A172 (cell line): ENCODE data around the gene PHKA2. TPM values are rescaled to one million over a fixed set of nuclear protein-coding genes. Genes with fewer than 3 reads are reported as not detected.
"Not testable (repeated sequence)": the region's sequence is repeated elsewhere in the genome, so short reads cannot be mapped to it uniquely, and the experiment has no call there.

Source experiments
- DNase-seq: peaks from one replicate; pipeline ENCODE4 v3.0.0-alpha.2; 2015; ENCODE audit warnings: low spot score
- total RNA-seq: library from RNA; depleted of rRNA; stranded (reverse); fragments of >200 nt; shearing (Covaris generic); gene quantifications from 2 replicates; pipeline ENCODE4 v1.2.3, GENCODE V29; 2014; rRNA removed

Gene PHKA2
- total RNA-seq = 13.2 and 16.5 TPM in 2 replicates

GRCh38 chrX:18983666-18984380, at the start of gene PHKA2:
TSS of gene PHKA2 (minus strand) at chrX:18984114. CDS start at chrX:18983932, 182 bp downstream.
- peak; percentile 30 for DNase-seq

- no peak for DNase-seq
Measured at GRCh38 chrX:19030805-19031204, 46.9 kb upstream of the PHKA2 start.

GRCh38 chrX:19028560-19028959, 44.6 kb upstream of the PHKA2 start:
- no peak for DNase-seq

- no peak for DNase-seq
Measured at GRCh38 chrX:19024366-19024765, 40.5 kb upstream of the PHKA2 start.

GRCh38 chrX:19019996-19020395, 36.1 kb upstream of the PHKA2 start:
- no peak for DNase-seq

GRCh38 chrX:19017271-19017670, 33.4 kb upstream of the PHKA2 start:
- DNase-seq = peak; percentile 57

GRCh38 chrX:19016614-19017013, 32.7 kb upstream of the PHKA2 start:
- peak; percentile 34 for DNase-seq

GRCh38 chrX:19007868-19008267, 24.0 kb upstream of the PHKA2 start:
- DNase-seq = no peak

- no peak for DNase-seq
Measured at GRCh38 chrX:19007011-19007410, 23.1 kb upstream of the PHKA2 start.

- DNase-seq = no peak
Measured at GRCh38 chrX:19005909-19006308, 22.0 kb upstream of the PHKA2 start.

- DNase-seq = no peak
Measured at GRCh38 chrX:19003756-19004155, 19.8 kb upstream of the PHKA2 start.

GRCh38 chrX:18998653-18999052, 14.7 kb upstream of the PHKA2 start:
- no peak for DNase-seq

GRCh38 chrX:18997916-18998315, 14.0 kb upstream of the PHKA2 start:
- no peak for DNase-seq

GRCh38 chrX:18996536-18996935, 12.6 kb upstream of the PHKA2 start:
- DNase-seq = no peak

- peak; percentile 36 for DNase-seq
Measured at GRCh38 chrX:18995221-18995620, 11.3 kb upstream of the PHKA2 start.

GRCh38 chrX:18994713-18995112, 10.8 kb upstream of the PHKA2 start:
- DNase-seq = peak; percentile 42

GRCh38 chrX:18992829-18993228, 8.9 kb upstream of the PHKA2 start:
- DNase-seq = no peak

GRCh38 chrX:18985186-18985435, 1.2 kb upstream of the PHKA2 start:
- DNase-seq = no peak

GRCh38 chrX:18984381-18985185, 669 bp upstream of the PHKA2 start:
- DNase-seq = peak; percentile 79

- DNase-seq = no peak
Measured at GRCh38 chrX:18981124-18981807, 2.6 kb downstream of the PHKA2 start.

- not testable (repeated sequence) for DNase-seq
Measured at GRCh38 chrX:18980262-18980661, 3.7 kb downstream of the PHKA2 start.

- DNase-seq = no peak
Measured at GRCh38 chrX:18974993-18975392, 8.9 kb downstream of the PHKA2 start.
